ENCODE data around the gene DNM2.
"Not testable (repeated sequence)": the region's sequence is repeated elsewhere in the genome, so short reads cannot be mapped to it uniquely, and the experiment has no call there.

Gene DNM2

GRCh38 chr19:10836479-10837330, 118.8 kb downstream of the DNM2 start:
- DNase-seq (ENCODE audit: low read depth) = no peak

DNA sequence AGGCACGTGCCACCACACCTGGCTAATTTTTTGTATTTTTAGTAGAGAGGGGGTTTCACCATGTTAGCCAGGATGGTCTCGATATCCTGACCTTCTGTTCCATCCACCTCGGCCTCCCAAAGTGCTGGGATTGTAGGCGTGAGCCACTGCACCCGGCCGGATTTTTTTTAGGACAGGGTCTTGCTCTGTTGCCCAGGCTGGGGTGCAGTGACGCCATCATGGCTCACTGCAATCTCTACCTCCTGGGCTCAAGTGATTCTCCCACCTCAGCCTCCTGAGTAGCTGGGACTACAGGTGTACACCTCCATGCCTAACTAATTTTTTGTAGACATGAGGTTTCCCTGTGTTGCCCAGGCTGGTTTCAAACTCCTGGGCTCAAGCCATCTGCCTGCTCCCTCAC, 119.8 kb downstream of the DNM2 start:
- DNase-seq (ENCODE audit: low read depth) = not testable (repeated sequence)

GRCh38 chr19:10838377-10838776, 120.5 kb downstream of the DNM2 start:
- no peak for DNase-seq (ENCODE audit: low read depth)

DNA sequence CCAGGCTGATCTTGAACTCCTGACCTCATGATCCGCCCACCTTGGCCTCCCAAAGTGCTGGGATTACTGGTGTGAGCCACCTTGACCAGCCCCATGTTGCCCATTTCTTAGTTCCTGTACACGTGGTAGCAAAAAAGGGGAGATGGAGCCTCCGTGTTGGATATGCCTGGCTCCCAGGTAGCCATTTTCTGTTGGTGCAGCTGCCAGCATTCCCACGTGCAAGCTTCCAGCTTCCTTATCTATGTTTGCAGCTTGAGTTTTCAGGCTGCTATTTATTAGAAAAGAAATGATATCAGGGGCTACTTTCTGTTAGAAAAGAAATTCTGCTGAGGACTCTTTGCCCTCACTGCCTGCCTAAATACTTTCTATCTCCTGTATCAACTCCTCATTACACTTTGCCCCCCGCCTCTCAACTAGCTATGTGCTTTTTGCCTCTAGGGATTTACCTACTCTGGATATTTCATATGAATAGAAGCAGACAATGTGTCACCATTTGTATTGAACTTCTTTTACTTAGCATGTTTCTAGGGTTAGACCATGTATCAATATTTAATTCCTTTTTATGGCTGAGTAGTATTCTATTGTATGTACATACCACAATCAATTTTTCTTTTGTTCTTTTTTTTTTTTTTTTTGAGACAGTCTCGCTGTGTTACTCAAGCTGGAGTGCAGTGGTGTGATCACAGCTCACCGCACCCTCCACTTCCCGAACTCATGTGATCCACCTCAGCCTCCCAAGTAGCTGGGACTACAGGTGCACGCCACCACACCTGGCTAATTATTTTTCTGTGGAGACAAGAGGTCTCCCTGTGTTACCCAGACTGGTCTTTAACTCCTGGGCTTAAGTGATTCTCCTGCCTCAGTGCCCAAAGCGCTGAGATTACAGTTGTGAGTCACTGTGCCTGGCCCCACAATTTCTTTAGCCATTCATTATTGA, 121.5 kb downstream of the DNM2 start:
- DNase-seq (ENCODE audit: low read depth) = no peak

GRCh38 chr19:10842788-10843187, 124.9 kb downstream of the DNM2 start:
- DNase-seq (ENCODE audit: low read depth) = no peak

GRCh38 chr19:10846500-10847202, 128.8 kb downstream of the DNM2 start:
- DNase-seq (ENCODE audit: low read depth) = no peak

GRCh38 chr19:10848230-10848856, 130.5 kb downstream of the DNM2 start, which contains the start of gene C19orf38:
C19orf38 (plus strand) TSS chr19:10848415; CDS start chr19:10848509, 94 bp downstream.
- no peak for DNase-seq (ENCODE audit: low read depth)

DNA sequence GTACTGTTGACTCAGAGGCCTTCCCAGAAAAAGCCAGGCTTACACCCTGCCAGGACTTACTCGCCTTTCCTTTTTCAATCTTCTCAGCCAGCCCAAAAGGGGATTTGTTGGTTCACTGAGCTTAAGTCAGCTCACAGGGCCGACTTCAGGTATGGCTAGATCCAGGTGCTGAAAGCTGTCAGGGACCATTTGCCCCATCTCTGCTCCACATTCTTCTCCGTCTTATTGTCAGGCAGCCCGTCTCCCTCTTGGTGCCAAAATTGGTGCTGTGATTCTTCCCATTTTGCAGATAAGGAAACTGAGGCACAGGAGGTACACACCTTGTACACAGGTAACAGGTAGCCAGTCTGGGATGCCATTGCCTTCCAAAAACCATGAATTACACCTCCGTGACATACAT, 132.8 kb downstream of the DNM2 start:
- no peak for DNase-seq (ENCODE audit: low read depth)

DNA sequence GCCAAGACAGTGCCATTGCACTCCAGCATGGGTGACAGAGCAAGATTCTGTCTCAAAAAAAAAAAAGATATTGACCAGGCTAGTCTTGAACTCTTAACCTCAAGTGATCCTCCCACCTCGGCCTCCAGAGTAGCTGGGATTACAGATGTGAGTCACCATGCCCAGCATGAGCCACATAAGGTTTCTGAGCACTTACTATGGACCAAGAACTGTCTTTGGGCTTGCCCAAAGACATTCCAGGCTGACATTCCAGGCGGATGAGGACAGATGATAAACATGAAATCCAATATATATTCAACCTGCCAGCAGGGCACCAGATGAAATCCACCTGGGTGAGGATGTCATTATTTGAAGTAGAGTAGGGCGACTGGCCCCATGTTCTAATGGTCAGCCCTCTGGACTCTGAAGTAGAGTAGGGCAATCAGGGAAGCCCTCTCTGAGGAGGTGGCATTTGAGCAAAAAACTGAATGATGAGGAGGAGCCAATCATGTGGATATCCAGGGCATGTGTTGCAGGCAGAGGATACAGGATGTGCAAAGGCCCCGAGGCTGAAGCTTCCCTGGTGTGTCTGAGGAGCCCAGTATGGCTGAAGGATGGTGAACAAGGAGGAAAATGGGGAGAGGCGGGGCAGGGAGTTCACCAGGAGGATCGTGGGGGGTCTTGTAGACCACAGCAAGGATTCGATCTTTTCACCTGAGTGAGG, 134.4 kb downstream of the DNM2 start:
- DNase-seq (ENCODE audit: low read depth) = peak; percentile 52

- DNase-seq (ENCODE audit: low read depth) = no peak
Measured at GRCh38 chr19:10852941-10853340, 135.1 kb downstream of the DNM2 start.

- no peak for DNase-seq (ENCODE audit: low read depth)
Measured at GRCh38 chr19:10854350-10855089, 136.6 kb downstream of the DNM2 start.

DNA sequence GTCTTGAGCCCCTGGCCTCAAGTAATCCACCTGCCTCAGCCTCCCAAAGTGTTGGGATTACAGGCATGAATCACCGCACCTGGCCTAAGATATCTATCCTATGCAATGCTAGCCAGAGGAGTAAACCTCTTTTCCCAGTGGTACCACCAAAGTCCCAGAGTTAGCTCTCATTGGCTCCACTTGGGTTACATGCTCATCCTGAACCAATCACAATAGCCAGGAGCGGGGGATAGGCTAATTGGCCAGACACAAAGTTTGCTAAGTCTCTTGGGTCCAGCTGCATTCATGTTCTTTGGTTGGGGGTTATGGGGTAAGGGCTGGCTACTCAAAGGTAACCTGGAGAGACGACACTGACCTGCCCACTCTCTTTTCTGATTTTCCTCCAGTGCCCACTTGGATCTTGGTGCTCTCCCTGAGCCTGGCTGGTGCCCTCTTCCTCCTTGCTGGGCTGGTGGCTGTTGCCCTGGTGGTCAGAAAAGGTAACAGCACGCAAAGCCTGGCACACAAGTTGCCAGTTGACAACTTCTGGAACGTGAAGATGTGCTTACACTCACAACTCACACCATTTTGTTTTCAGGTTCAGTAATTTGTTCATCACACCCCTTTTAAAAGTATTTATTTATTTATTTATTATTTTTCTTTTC, 138.1 kb downstream of the DNM2 start:
- DNase-seq (ENCODE audit: low read depth) = no peak

DNA sequence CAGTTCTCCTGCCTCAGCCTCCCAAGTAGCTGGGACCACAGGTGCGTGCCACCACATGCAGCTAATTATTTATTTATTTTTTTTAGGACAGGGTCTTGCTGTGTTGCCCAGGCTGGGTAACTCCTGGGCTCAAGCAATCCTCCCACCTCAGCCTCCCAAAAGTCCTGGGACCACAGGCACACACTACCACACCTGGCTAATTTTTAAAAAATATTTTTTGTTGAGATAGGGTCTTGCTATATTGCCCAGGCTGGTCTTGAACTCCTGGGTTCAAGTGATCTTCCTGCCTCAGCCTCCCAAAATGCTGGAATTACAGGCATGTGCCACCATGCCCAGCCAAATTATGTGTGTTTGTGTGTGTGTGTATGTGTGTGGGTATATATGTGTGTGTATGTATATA, 139.0 kb downstream of the DNM2 start:
- not testable (repeated sequence) for DNase-seq (ENCODE audit: low read depth)

DNA sequence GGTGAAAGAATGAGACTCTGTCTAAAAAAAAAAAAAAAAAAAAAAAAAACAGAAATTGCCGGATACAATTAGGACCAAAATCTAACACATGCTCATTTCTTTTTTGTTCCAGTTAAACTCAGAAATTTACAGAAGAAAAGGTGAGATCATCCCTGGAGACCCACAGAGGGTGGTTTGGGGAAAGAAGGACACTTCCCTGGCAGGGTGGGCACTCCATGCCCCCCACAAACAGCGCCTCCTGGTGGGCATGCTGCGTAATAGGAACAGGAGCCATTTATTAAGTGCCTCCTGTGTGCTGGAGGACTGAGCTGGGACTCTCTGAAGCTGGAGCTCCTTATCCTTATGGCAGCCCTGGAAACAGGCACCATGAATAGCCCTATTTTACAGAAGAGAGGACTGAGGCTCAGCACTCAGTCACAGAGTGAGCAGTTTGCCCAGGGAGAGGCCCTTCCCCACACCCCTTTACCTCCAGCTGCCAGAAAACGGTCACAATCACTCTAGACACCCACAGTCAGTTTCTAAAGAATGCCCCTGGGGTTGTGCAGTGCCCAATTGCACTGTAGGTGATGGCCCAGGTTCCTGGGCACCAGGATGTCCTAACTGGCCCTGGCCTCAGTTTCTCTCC, 140.4 kb downstream of the DNM2 start:
- DNase-seq (ENCODE audit: low read depth) = no peak

DNA sequence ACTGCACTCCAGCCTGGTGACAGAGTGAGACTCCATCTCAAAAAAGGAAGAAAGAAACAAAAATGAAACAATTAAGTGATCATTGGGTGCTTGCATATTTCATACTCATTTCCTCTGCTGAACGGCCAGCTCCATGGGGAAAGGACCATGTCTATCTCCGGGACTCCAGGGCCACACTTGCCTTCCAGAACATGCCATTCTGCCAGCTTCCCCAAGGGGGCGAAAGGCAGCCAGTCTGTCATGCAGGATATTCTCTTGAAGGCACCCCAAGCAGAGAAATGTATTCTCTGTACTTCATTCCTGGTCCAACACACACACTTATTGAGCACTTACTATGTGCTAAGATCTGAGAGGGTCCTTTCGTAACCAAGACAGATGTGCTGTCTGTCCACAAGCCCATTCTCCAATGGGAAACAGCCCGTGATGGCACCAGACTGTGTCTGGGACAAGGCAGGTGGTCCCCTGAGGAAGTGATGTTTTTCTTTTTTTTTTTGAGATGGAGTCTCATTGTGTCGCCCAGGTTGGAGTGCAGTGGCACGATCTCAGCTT, 143.3 kb downstream of the DNM2 start:
- DNase-seq (ENCODE audit: low read depth) = no peak

- DNase-seq (ENCODE audit: low read depth) = no peak
Measured at GRCh38 chr19:10862561-10863106, 144.8 kb downstream of the DNM2 start.

GRCh38 chr19:10863107-10863717, 145.3 kb downstream of the DNM2 start:
- DNase-seq (ENCODE audit: low read depth) = no peak

GRCh38 chr19:10864538-10864899, 146.6 kb downstream of the DNM2 start:
- DNase-seq (ENCODE audit: low read depth) = no peak
